ES-I3 (cell line): ENCODE data around the gene PRPF31.
A peak's percentile ranks its signal among the peaks of the same experiment; 100 is the strongest.
"Not testable (repeated sequence)": the region's sequence is repeated elsewhere in the genome, so short reads cannot be mapped to it uniquely, and the experiment has no call there.

Experiments
- H3K36me3 ChIP-seq: 2 replicates; pipeline ENCODE4 v1.6.1; 2013; ENCODE audit warnings: mild to moderate bottlenecking, low read length, control low read depth, moderate library complexity; ENCODE audit not compliant: insufficient read depth
- H3K4me1 ChIP-seq: 2 replicates; pipeline ENCODE4 v1.6.1; 2013; ENCODE audit warnings: mild to moderate bottlenecking, control low read depth, low read length; ENCODE audit not compliant: insufficient read depth
- H3K9ac ChIP-seq: 2 replicates; pipeline ENCODE4 v1.6.1; 2013; ENCODE audit warnings: low read depth, mild to moderate bottlenecking, low read length, moderate library complexity
- H3K9me3 ChIP-seq: 2 replicates; pipeline ENCODE4 v1.6.1; 2013; ENCODE audit warnings: mild to moderate bottlenecking, low read length, moderate library complexity; ENCODE audit not compliant: control insufficient read depth, insufficient read depth

Gene PRPF31

DNA sequence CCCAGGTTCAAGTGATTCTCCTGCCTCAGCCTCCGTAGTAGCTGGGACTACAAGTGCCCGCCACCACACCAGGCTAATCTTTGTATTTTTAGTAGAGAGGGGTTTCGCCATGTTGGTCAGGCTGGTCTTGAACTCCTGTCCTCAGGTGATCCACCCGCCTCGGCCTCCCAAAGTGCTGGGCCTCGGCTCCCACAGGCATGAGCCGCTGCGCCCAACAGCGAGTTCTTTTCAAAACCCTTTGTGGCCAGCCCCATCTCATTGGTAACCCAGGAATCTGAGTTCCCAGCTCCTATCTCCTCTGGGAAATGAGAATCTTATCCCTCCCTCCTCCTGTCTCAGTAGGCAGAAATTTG lies 15.7 kb upstream of the PRPF31 start:
- H3K36me3 ChIP-seq, H3K9ac ChIP-seq: not testable (repeated sequence)

GRCh38 chr19:54100561-54100960 lies 15.0 kb upstream of the PRPF31 start, which contains the start of gene OSCAR:
Gene OSCAR, minus strand, starts transcription at chr19:54100803. Its CDS starts 11 bp downstream, at chr19:54100792.
- Histone ChIP-seq H3K4me1 (peaks cover 4% of the 10 kb centered on the region), H3K9me3 (no peaks in the 10 kb centered on the region), H3K36me3 (peaks cover 5% of the 10 kb centered on the region; the same call in 1 of the 2 replicates), H3K9ac (no peak within 1 kb of the TSS)

More for the DNA sequence above, 15.7 kb upstream of the PRPF31 start:
- not testable (repeated sequence) for H3K9me3 ChIP-seq, H3K4me1 ChIP-seq

GRCh38 chr19:54102421-54103169 lies 13.0 kb upstream of the PRPF31 start, which contains the start of gene NDUFA3:
Gene NDUFA3, plus strand, starts transcription at chr19:54102855. Its CDS starts 24 bp downstream, at chr19:54102879.
- Histone ChIP-seq H3K36me3 (peaks cover 14% of the 10 kb centered on the region; the same call in 1 of the 2 replicates), H3K9ac (peak within 1 kb of the TSS; percentile 70), H3K4me1 (peaks cover 4% of the 10 kb centered on the region), H3K9me3 (no peaks in the 10 kb centered on the region)

DNA sequence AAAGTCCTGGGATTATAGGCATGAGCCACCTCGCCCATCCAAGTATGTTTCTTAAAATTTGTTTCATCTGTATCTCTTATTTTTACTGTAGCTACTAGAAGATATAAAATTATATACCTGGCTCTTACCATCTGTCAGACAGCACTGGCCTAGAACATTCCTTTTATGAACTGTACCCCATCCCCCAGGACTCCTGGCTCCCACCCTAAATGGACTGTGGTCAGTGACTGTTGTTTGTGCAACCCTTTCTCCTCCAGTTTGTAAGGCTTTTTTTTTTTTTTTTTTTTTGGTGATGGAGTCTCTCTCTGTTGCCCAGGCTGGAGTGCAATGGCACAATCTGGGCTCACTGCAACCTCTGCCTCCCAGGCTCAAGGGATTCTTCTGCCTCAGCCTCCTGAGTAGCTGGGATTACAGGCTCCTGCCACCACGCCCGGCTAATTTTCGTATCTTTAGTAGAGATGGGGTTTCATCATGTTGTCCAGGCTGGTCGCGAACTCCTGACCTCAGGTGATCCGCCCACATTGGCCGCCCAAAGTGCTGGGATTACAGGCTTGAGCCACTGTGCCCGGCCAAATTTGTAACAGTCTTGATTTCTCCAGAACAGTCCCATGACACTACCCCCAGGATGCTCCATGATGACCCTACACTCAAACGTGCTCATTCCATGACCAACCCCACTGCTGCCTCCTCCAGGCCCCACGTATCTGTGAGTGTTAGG lies 10.4 kb upstream of the PRPF31 start:
- no peak overlapping the region for H3K9ac ChIP-seq
- no peaks in the 10 kb centered on the region for H3K9me3 ChIP-seq
- H3K4me1 ChIP-seq, result peaks cover 2% of the 10 kb centered on the region
- H3K36me3 ChIP-seq, result peaks cover 22% of the 10 kb centered on the region; the same call in 1 of the 2 replicates

DNA sequence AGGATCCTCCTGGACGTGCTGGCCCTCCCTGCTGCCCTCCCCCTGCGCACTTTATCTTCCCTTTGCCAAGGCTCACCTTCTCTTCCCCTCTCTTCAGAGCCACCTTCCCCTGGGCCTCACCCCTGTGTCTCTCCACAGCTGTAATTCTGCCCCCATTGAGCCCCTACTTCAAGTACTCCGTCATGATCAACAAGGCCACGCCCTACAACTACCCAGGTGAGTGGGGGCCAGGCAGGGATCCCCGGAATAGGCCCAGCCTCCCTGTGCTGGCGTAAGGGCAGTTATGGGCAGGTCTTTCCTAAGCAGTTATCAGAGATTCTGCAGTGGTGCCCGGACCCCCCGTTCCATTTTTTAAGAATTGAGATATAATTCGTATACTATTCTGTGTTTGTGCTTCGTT lies 9.8 kb upstream of the PRPF31 start:
- Histone ChIP-seq H3K36me3 (peaks cover 24% of the 10 kb centered on the region; the same call in 1 of the 2 replicates), H3K4me1 (no peaks in the 10 kb centered on the region)

DNA sequence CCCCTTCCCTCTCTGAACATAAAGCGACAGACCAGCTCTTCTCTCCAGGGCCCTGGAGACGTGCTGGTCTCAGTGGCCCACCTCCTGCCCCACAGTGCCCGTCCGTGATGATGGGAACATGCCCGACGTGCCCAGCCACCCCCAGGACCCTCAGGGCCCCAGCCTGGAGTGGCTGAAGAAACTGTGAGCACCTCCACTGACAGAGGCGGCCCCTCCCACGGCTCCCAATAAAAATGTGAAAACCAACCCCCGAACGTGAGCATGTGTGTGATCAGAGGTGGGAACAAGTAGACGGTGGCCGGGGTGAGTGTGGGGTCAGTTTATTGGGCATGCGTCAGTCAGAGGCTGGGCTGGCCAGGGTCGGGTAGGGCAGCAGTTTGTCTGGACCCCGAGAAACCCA lies 8.8 kb upstream of the PRPF31 start:
- Histone ChIP-seq H3K4me1 (no peaks in the 10 kb centered on the region), H3K36me3 (peaks cover 27% of the 10 kb centered on the region; the same call in 1 of the 2 replicates), H3K9ac (no peak overlapping the region), H3K9me3 (no peaks in the 10 kb centered on the region)

More for the DNA sequence above, 9.8 kb upstream of the PRPF31 start:
- Histone ChIP-seq H3K9ac (no peak overlapping the region), H3K9me3 (no peaks in the 10 kb centered on the region)

DNA sequence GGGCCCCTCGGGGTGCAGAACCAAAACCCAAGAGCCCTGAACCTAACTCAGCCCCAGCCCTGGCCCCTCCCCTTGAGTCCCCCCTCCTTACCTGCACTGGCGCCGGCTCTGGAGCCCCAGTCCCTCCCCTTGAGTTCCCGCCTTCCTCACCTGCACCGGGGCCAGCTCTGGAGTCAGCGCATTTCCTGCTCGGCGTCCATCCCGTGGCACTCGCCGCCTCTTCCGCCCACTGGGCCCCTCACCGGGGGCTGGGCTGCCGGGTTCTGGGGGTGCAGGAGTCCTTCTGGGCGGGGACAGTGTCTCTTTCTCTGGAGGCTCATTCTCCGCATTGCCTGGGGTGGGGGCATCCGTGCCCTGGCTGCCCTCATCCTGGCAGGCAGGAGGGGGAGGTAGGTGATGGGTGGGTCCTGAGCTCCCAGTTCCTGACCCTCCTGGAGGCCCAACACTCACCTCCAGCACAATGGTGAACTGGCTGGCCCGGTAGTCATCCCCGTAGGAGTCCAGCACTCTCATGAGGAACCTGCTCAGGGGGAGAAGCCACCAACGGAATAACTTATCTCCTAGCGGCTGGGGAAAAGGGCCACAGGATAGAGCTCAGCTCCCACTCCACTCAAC lies 7.6 kb upstream of the PRPF31 start:
- Histone ChIP-seq H3K9me3 (no peaks in the 10 kb centered on the region), H3K4me1 (no peaks in the 10 kb centered on the region), H3K9ac (no peak overlapping the region), H3K36me3 (peaks cover 27% of the 10 kb centered on the region; the same call in 1 of the 2 replicates)

- H3K9ac ChIP-seq, result no peak overlapping the region
- no peaks in the 10 kb centered on the region for H3K9me3 ChIP-seq
- H3K36me3 ChIP-seq, result peaks cover 27% of the 10 kb centered on the region; the same call in 1 of the 2 replicates
- no peaks in the 10 kb centered on the region for H3K4me1 ChIP-seq
Observed at GRCh38 chr19:54108496-54108895, 7.1 kb upstream of the PRPF31 start.

DNA sequence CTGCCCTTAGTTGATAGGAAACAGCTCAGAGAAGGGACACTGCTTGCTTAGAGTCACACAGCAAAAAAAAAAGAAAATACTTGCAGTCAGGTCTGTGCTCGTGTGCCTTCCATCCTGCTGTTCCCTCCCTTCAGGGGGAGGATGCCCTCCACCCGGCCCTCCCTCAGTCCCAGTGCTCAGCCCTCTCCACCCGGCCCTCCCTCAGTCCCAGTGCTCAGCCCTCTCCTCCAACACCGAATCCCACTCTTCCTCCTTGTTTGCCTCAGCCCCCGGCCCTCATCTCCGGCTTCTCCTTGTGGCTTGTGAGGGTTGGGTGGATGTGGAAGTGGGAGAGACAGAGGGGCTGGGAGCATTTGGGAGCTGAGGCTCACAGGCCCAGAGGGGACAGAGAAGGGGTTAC lies 5.9 kb upstream of the PRPF31 start:
- H3K9me3 ChIP-seq, result no peaks in the 10 kb centered on the region
- H3K4me1 ChIP-seq, result no peaks in the 10 kb centered on the region
- H3K9ac ChIP-seq, result no peak overlapping the region
- peaks cover 24% of the 10 kb centered on the region; the same call in 1 of the 2 replicates for H3K36me3 ChIP-seq

- no peaks in the 10 kb centered on the region for H3K9me3 ChIP-seq
- H3K9ac ChIP-seq, result peak overlapping the region; percentile 83
- H3K36me3 ChIP-seq, result peaks cover 9% of the 10 kb centered on the region; the same call in 1 of the 2 replicates
- peaks cover 5% of the 10 kb centered on the region; the same call in 1 of the 2 replicates for H3K4me1 ChIP-seq
Observed at GRCh38 chr19:54114340-54115108, 1.0 kb upstream of the PRPF31 start.

DNA sequence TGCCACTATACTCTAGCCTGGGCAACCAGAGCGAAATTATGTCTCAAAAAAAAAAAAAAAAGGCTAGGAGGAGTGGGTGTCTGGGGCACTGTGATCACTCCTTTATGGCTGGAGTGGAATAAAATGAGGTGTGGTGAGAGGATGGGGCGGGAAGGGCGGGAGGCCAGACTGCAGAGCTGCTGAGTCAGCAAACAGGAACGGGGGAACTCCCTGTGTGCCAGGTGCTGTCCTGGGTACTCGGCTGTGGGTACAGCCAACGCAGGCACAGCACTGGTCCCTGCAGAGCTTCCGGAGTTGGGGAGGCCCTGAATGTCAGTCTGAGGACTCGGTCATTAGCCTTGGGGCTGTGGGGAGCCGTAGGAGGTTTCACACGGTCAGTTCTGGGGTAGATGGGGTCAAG lies 5.7 kb downstream of the PRPF31 start:
- Histone ChIP-seq H3K9ac (no peak overlapping the region), H3K36me3 (peaks cover 15% of the 10 kb centered on the region), H3K9me3 (no peaks in the 10 kb centered on the region), H3K4me1 (peaks cover 5% of the 10 kb centered on the region; the same call in 1 of the 2 replicates)

- Histone ChIP-seq H3K36me3 (peaks cover 15% of the 10 kb centered on the region), H3K9me3 (no peaks in the 10 kb centered on the region), H3K9ac (no peak overlapping the region), H3K4me1 (no peaks in the 10 kb centered on the region)
Observed at GRCh38 chr19:54123682-54124081, 8.1 kb downstream of the PRPF31 start.

GRCh38 chr19:54124393-54124792 lies 8.8 kb downstream of the PRPF31 start:
- no peak overlapping the region for H3K9ac ChIP-seq
- H3K36me3 ChIP-seq, result peaks cover 15% of the 10 kb centered on the region
- H3K4me1 ChIP-seq, result no peaks in the 10 kb centered on the region
- H3K9me3 ChIP-seq, result no peaks in the 10 kb centered on the region

DNA sequence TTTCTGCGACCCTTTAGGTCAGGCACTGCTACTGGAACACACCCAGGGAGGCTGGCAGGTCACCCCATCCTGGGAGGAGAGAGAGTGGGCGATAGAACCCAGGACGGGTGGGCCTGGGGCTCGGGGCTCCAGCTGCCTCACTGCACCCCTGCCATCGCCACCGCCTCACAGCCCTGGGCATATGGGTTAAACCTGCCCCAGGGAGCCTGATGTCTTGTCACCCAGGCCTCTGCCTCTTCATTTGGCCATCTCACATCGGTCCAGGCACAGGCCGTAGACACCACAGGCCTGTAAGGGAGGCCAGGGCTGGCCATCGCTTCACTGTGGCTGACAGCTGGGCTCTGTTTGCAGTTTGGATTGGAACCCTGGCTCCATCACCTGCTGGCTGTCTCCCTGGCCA lies 10.2 kb downstream of the PRPF31 start:
- Histone ChIP-seq H3K4me1 (no peaks in the 10 kb centered on the region), H3K9me3 (no peaks in the 10 kb centered on the region), H3K9ac (no peak overlapping the region), H3K36me3 (peaks cover 15% of the 10 kb centered on the region)
